D721Med (cell line): Measurements from ENCODE around the gene UNC5C.

ENCODE experiments used
- DNase-seq: peaks from one replicate; pipeline ENCODE4 v3.0.0; 2011; ENCODE audit warnings: low spot score; ENCODE audit not compliant: insufficient read length
- FAIRE-seq: peaks from 2 replicates; lab custom pipeline; 2011; peaks lifted over from hg19 to GRCh38; lab: Jason Lieb, UNC
- TF ChIP-seq, protein P1 (sequence below): IDR thresholded peaks from 2 replicates; pipeline ENCODE4 v1.5.1; 2012; ENCODE audit warnings: mild to moderate bottlenecking, control low read depth; ENCODE audit not compliant: insufficient read depth; ENCODE audit errors: missing control alignments

Gene UNC5C

DNA sequence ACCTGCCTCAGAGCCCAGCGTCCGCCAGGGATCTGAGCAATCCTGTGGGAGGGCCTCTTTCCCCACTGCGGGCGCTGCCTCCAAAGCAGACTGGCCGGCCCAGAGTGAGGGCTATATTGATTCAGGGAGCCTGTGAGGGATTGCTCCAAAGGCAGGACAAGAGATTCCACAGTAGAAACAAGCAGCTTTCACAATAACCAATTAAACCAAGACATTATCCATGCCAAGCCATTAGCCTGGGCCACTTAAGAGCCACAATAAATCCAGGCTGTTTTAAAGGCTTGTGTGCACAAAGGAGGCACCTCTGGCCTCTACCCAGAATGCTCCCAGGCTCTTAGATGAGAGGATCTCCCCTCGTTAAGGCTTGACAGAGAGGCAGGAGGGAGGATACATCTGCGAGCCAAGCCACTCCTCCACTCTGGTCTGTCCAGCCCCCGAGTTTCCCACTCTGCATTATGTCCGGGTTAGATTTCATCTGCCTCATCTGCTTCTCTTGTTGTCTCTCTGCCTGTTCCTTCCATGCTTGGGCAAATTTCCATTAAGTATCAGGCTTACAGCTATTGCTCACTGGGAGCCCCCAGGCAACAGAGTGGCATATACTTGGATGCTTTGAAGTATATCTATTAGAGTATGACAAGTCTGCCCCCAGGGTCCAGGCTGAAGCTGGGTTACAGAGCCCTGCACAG, 357.9 kb downstream of the UNC5C start:
- FAIRE-seq (no peak), DNase-seq (no peak)
- TF ChIP-seq, protein P1, sequence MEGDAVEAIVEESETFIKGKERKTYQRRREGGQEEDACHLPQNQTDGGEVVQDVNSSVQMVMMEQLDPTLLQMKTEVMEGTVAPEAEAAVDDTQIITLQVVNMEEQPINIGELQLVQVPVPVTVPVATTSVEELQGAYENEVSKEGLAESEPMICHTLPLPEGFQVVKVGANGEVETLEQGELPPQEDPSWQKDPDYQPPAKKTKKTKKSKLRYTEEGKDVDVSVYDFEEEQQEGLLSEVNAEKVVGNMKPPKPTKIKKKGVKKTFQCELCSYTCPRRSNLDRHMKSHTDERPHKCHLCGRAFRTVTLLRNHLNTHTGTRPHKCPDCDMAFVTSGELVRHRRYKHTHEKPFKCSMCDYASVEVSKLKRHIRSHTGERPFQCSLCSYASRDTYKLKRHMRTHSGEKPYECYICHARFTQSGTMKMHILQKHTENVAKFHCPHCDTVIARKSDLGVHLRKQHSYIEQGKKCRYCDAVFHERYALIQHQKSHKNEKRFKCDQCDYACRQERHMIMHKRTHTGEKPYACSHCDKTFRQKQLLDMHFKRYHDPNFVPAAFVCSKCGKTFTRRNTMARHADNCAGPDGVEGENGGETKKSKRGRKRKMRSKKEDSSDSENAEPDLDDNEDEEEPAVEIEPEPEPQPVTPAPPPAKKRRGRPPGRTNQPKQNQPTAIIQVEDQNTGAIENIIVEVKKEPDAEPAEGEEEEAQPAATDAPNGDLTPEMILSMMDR = no peak

- TF ChIP-seq, protein P1 = no peak
- FAIRE-seq = no peak
- no peak for DNase-seq
Measured at GRCh38 chr4:95188701-95189370, 359.9 kb downstream of the UNC5C start.

DNA sequence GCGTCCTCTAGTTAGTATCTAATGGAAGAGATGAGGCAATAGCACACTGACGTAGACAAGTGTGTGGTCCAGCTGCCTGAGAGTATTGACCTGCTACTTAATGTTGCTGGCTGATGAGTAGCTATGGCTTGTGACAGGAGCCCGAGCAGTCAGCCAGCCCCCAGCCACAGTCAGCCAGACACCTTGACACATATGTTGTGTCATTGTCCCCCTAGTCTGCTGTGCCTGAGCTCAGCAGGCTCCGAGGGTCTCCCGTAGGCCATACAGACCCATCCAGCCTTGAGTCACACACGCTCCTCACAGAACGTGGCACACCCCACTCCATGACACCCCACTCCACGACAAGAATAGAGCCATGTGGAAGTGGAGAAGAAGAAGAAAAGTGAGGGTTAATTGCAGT, 362.1 kb downstream of the UNC5C start:
- no peak for FAIRE-seq
- TF ChIP-seq, protein P1 = no peak
- no peak for DNase-seq

GRCh38 chr4:95183656-95184408, 364.9 kb downstream of the UNC5C start:
- FAIRE-seq (no peak), DNase-seq (no peak)
- TF ChIP-seq, protein P1 = no peak

- TF ChIP-seq, protein P1 = no peak
- no peak for FAIRE-seq
- no peak for DNase-seq
Measured at GRCh38 chr4:95181996-95182306, 366.8 kb downstream of the UNC5C start.

DNA sequence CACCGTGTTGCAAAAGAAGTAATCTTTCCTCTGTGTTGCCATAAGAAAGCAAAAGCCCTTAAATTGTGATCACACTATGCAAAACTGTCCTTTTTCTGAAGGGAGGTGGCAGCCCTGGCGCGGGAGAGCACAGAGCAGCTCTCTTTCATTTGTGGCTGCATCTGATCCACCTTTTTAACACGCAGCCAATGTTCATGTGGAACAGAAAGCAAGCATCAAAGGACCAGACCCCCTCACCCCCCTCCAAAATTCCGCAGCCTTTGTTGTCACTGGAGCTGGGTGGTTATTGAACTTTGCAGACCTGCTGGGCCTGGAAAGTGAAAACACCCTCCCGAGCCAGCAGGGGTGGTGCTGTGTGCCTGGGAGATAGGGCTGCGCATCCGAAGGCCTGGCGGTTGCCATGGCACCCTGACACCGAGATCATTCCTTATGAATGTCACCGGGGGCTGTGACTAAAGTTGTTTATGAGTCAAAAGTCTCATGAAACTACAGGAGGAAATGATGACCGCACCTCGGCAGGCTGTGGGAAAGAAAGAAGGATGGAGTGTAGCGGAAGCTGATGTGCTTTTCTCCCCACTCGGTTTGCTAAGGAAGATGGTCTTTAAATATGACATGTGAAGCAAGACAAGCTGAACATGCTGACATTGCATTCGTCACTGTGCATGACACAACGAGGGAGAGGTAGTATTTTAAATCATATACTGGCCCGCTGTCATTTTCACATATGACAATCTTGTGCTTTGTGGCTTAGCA, 367.4 kb downstream of the UNC5C start:
- TF ChIP-seq, protein P1 = no peak
- no peak for FAIRE-seq
- DNase-seq = no peak
